Anterior cingulate cortex (tissue), 58 donors: ENCODE data around the gene GRIP2.

Source experiments
- DNase-seq, 58 donors: peaks; one replicate each; lab custom pipeline; 2025; lab: John Stamatoyannopoulos, UW

The GRIP2 gene

GRCh38 chr3:14473411-14473891 lies 66.7 kb downstream of the GRIP2 start:
- no peak for DNase-seq

GRCh38 chr3:14472471-14473351 lies 67.4 kb downstream of the GRIP2 start:
- DNase-seq: no peak

GRCh38 chr3:14471690-14472089 lies 68.5 kb downstream of the GRIP2 start:
- no peak for DNase-seq

GRCh38 chr3:14471016-14471415 lies 69.1 kb downstream of the GRIP2 start:
- DNase-seq: no peak

GRCh38 chr3:14470461-14470860 lies 69.7 kb downstream of the GRIP2 start:
- no peak for DNase-seq

- DNase-seq: no peak
These were observed 71.5 kb downstream of the GRIP2 start for GRCh38 chr3:14468621-14468981.

- DNase-seq: peak in 33 of 58 donors; percentile 3 to 58 (median 19)
These were observed 72.1 kb downstream of the GRIP2 start for GRCh38 chr3:14467814-14468620.

- no peak for DNase-seq
These were observed 73.8 kb downstream of the GRIP2 start for GRCh38 chr3:14466179-14466903.

GRCh38 chr3:14465425-14465824 lies 74.7 kb downstream of the GRIP2 start:
- DNase-seq: no peak

GRCh38 chr3:14464521-14464920 lies 75.6 kb downstream of the GRIP2 start:
- no peak for DNase-seq

GRCh38 chr3:14464141-14464465 lies 76.0 kb downstream of the GRIP2 start:
- no peak for DNase-seq

GRCh38 chr3:14463330-14464140 lies 76.6 kb downstream of the GRIP2 start:
- DNase-seq: no peak

GRCh38 chr3:14462738-14463137 lies 77.4 kb downstream of the GRIP2 start:
- DNase-seq: no peak

GRCh38 chr3:14461748-14462324 lies 78.3 kb downstream of the GRIP2 start:
- peak in 40 of 58 donors; percentile 11 to 65 (median 34) for DNase-seq

- DNase-seq: no peak
These were observed 79.0 kb downstream of the GRIP2 start for GRCh38 chr3:14461006-14461747.

- DNase-seq: peak in 52 of 58 donors; percentile 13 to 82 (median 59)
These were observed 79.7 kb downstream of the GRIP2 start for GRCh38 chr3:14460342-14461005.

- DNase-seq: no peak
These were observed 80.4 kb downstream of the GRIP2 start for GRCh38 chr3:14459787-14460186.

GRCh38 chr3:14459384-14459783 lies 80.8 kb downstream of the GRIP2 start:
- DNase-seq: no peak
